ENCODE measurements around the gene SUV39H1. TPM values are rescaled to one million over a fixed set of nuclear protein-coding genes. Genes with fewer than 3 reads are reported as not detected.

Gene SUV39H1
- total and polyA plus RNA-seq, 2 of the 13 experiments (the other 11 are each of a cell fraction or from before 2014, with no cell fraction given) = 5.2 to 10.1 TPM

DNA sequence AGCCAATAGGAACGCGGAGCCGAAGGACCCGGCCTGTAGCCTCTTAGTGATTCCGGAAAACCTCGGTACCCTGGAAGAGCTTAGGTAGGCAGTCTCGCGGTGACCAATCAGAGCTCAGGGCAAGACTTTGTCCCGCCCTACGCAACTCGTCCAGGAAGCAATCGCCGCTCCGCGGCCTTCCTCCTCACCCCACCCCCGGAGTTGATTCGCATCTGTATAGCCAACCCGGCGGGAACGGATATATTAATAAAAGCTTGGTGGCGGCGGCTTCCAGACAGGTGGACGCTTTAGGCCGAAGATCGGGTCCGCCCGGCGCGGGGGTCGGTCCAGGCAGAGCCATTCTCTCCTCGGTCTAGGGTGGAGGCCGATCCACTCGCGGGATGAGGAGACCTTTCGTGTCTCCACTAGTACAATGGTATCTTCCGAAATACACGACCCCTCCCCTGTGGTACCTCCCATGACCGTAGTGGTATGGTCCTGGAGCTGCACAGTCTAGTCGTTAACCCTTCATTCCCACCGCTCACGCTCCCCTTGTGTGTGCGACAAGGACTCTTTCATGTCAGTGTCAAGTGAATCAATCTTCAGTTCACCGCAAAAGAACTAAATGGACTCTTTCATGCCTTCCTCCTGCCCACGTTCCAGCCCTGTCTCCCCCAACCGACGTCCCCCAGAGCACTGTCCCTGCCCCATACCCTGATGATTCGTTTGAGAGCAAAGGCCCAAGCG is 40.8 kb downstream of the SUV39H1 start (continued):
- TF ChIP-seq, protein P1, sequence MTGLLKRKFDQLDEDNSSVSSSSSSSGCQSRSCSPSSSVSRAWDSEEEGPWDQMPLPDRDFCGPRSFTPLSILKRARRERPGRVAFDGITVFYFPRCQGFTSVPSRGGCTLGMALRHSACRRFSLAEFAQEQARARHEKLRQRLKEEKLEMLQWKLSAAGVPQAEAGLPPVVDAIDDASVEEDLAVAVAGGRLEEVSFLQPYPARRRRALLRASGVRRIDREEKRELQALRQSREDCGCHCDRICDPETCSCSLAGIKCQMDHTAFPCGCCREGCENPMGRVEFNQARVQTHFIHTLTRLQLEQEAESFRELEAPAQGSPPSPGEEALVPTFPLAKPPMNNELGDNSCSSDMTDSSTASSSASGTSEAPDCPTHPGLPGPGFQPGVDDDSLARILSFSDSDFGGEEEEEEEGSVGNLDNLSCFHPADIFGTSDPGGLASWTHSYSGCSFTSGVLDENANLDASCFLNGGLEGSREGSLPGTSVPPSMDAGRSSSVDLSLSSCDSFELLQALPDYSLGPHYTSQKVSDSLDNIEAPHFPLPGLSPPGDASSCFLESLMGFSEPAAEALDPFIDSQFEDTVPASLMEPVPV (CRISPR knock-in tag; IDR thresholded peaks at IDR 0.05) = 0 out of 2 replicates have a peak, but pooled peaks have one; percentile 37
- TF ChIP-seq, protein P2, sequence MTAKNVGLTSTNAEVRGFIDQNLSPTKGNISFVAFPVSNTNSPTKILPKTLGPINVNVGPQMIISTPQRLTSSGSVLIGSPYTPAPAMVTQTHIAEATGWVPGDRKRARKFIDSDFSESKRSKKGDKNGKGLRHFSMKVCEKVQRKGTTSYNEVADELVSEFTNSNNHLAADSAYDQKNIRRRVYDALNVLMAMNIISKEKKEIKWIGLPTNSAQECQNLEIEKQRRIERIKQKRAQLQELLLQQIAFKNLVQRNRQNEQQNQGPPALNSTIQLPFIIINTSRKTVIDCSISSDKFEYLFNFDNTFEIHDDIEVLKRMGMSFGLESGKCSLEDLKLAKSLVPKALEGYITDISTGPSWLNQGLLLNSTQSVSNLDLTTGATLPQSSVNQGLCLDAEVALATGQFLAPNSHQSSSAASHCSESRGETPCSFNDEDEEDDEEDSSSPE (CRISPR knock-in tag; IDR thresholded peaks at IDR 0.05) = no peak
- TF ChIP-seq, protein P3, sequence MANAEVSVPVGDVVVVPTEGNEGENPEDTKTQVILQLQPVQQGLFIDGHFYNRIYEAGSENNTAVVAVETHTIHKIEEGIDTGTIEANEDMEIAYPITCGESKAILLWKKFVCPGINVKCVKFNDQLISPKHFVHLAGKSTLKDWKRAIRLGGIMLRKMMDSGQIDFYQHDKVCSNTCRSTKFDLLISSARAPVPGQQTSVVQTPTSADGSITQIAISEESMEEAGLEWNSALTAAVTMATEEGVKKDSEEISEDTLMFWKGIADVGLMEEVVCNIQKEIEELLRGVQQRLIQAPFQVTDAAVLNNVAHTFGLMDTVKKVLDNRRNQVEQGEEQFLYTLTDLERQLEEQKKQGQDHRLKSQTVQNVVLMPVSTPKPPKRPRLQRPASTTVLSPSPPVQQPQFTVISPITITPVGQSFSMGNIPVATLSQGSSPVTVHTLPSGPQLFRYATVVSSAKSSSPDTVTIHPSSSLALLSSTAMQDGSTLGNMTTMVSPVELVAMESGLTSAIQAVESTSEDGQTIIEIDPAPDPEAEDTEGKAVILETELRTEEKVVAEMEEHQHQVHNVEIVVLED (CRISPR knock-in tag; IDR thresholded peaks at IDR 0.05; ENCODE audit: borderline replicate concordance) = peak; percentile 80
- peak; percentile 48; the same call in 1 of the 2 replicates for TF ChIP-seq YEATS4 (CRISPR knock-in tag; IDR thresholded peaks at IDR 0.05; ENCODE audit: borderline replicate concordance)
- TF ChIP-seq POLR2G (IDR thresholded peaks at IDR 0.05; ENCODE audit: low read depth, low read length) = peak; percentile 74
- TF ChIP-seq MAFK (conservative IDR thresholded peaks at IDR 0.05 in 1 of 2, IDR thresholded peaks at IDR 0.05 in 1 of 2; ENCODE audit: low read length in 2 of 2) = peak; percentile 51
- TF ChIP-seq BRD4 (CRISPR knock-in tag; IDR thresholded peaks at IDR 0.05) = 0 out of 2 replicates have a peak, but pooled peaks have one; percentile 20
- TF ChIP-seq, protein P4, sequence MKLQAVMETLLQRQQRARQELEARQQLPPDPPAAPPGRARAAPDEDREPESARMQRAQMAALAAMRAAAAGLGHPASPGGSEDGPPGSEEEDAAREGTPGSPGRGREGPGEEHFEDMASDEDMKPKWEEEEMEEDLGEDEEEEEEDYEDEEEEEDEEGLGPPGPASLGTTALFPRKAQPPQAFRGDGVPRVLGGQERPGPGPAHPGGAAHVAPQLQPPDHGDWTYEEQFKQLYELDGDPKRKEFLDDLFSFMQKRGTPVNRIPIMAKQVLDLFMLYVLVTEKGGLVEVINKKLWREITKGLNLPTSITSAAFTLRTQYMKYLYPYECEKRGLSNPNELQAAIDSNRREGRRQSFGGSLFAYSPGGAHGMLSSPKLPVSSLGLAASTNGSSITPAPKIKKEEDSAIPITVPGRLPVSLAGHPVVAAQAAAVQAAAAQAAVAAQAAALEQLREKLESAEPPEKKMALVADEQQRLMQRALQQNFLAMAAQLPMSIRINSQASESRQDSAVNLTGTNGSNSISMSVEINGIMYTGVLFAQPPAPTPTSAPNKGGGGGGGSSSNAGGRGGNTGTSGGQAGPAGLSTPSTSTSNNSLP (IDR thresholded peaks at IDR 0.05; ENCODE audit: low read depth, low read length) = peak; percentile 39; the same call in 1 of the 2 replicates
- peak; percentile 95 for TF ChIP-seq NFYB (CRISPR knock-in tag; IDR thresholded peaks at IDR 0.05)
- no peak for TF ChIP-seq ZNF749 (CRISPR knock-in tag; IDR thresholded peaks at IDR 0.05; ENCODE audit: borderline replicate concordance)
- TF ChIP-seq GATAD1 (CRISPR knock-in tag; IDR thresholded peaks at IDR 0.05) = peak; percentile 54
- peak; percentile 25 for TF ChIP-seq SALL1 (CRISPR knock-in tag; IDR thresholded peaks at IDR 0.05)
- TF ChIP-seq, protein P5, sequence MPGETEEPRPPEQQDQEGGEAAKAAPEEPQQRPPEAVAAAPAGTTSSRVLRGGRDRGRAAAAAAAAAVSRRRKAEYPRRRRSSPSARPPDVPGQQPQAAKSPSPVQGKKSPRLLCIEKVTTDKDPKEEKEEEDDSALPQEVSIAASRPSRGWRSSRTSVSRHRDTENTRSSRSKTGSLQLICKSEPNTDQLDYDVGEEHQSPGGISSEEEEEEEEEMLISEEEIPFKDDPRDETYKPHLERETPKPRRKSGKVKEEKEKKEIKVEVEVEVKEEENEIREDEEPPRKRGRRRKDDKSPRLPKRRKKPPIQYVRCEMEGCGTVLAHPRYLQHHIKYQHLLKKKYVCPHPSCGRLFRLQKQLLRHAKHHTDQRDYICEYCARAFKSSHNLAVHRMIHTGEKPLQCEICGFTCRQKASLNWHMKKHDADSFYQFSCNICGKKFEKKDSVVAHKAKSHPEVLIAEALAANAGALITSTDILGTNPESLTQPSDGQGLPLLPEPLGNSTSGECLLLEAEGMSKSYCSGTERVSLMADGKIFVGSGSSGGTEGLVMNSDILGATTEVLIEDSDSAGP (CRISPR knock-in tag; IDR thresholded peaks at IDR 0.05; ENCODE audit: borderline replicate concordance) = peak; percentile 42; the same call in 1 of the 2 replicates
- no peak for TF ChIP-seq ZNF570 (CRISPR knock-in tag; IDR thresholded peaks at IDR 0.05; ENCODE audit: borderline replicate concordance)
- peak; percentile 62 for TF ChIP-seq BORCS8-MEF2B (CRISPR knock-in tag; IDR thresholded peaks at IDR 0.05)
- TF ChIP-seq, protein P6, sequence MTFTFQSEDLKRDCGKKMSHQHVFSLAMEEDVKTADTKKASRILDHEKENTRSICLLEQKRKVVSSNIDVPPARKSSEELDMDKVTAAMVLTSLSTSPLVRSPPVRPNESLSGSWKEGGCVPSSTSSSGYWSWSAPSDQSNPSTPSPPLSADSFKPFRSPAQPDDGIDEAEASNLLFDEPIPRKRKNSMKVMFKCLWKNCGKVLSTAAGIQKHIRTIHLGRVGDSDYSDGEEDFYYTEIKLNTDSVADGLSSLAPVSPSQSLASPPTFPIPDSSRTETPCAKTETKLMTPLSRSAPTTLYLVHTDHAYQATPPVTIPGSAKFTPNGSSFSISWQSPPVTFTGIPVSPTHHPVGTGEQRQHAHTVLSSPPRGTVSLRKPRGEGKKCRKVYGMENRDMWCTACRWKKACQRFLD (CRISPR knock-in tag; IDR thresholded peaks at IDR 0.05; ENCODE audit: borderline replicate concordance) = no peak
- TF ChIP-seq RFXANK (CRISPR knock-in tag; IDR thresholded peaks at IDR 0.05) = no peak
